K562 (cell line): Measurements from ENCODE around the gene CDC42EP5. TPM values are rescaled to one million over a fixed set of nuclear protein-coding genes. Genes with fewer than 3 reads are reported as not detected.

Experiments
- AFF4 ChIP-seq: sonication (generic); formaldehyde crosslinking; IDR thresholded peaks from 2 replicates; pipeline ENCODE4 v1.8.0; 2023; ENCODE audit warnings: mild to moderate bottlenecking, missing genetic modification reagents
- ARNT ChIP-seq, 2 experiments: fragments of 450-650 bp; IDR thresholded peaks; 2 replicates each; pipeline ENCODE4 v1.6.1; 2016; ENCODE audit warnings: mild to moderate bottlenecking in 1 of 2
- ASH1L ChIP-seq: fragments of 450-650 bp; IDR thresholded peaks from 2 replicates; pipeline ENCODE4 v1.6.1; 2018; ENCODE audit warnings: borderline replicate concordance, mild to moderate bottlenecking, low read depth; ENCODE audit not compliant: partially characterized antibody
- CBX1 ChIP-seq: sonication (generic); IDR thresholded peaks from 2 replicates; pipeline ENCODE4 v1.6.1; 2016; ENCODE audit warnings: antibody characterized with exemption, low read depth, mild to moderate bottlenecking
- CHD2 ChIP-seq: IDR thresholded peaks from 2 replicates; pipeline ENCODE4 v1.6.1; 2011; ENCODE audit warnings: low read depth, low read length
- CREB1 ChIP-seq, 2 experiments: sonication (generic) in 1 of 2; formaldehyde crosslinking in 1 of 2; IDR thresholded peaks; 2 replicates each; pipeline versions ENCODE4 v1.6.1 to v1.8.0; 2012 to 2022; ENCODE audit warnings: inconsistent platforms in 1 of 2, mild to moderate bottlenecking in 1 of 2, missing genetic modification reagents in 1 of 2, moderate library complexity in 1 of 2
- CTBP1 ChIP-seq: fragments of 450-650 bp; IDR thresholded peaks from 2 replicates; pipeline ENCODE4 v1.6.1; 2016; ENCODE audit warnings: borderline replicate concordance
- EP400 ChIP-seq: fragments of 450-650 bp; IDR thresholded peaks from 2 replicates; pipeline ENCODE4 v1.6.1; 2017; ENCODE audit warnings: antibody characterized with exemption, mild to moderate bottlenecking, moderate library complexity
- GTF2A2 ChIP-seq: IDR thresholded peaks from 2 replicates; pipeline ENCODE4 v1.6.1; 2016; ENCODE audit warnings: mild to moderate bottlenecking, missing genetic modification characterization, missing compliant biosample characterization
- KDM5B ChIP-seq: fragments of 200-600 bp; sonication (generic); IDR thresholded peaks from 2 replicates; pipeline ENCODE4 v1.6.1; 2012; ENCODE audit warnings: low read depth, mild to moderate bottlenecking, moderate library complexity, low read length, control low read depth, inconsistent platforms; ENCODE audit not compliant: insufficient replicate concordance
- MEF2A ChIP-seq: IDR thresholded peaks from 2 replicates; pipeline ENCODE4 v1.6.1; 2011; ENCODE audit warnings: low read depth, mild to moderate bottlenecking, low read length, moderate library complexity; ENCODE audit not compliant: control insufficient read depth
- NBN ChIP-seq: fragments of 450-650 bp; IDR thresholded peaks from 2 replicates; pipeline ENCODE4 v1.6.1; 2016; ENCODE audit warnings: low read depth, mild to moderate bottlenecking
- NCOA4 ChIP-seq: fragments of 450-650 bp; IDR thresholded peaks from 2 replicates; pipeline ENCODE4 v1.6.1; 2018; ENCODE audit warnings: mild to moderate bottlenecking; ENCODE audit not compliant: partially characterized antibody
- NR1H2 ChIP-seq: sonication (generic); formaldehyde crosslinking; IDR thresholded peaks from 2 replicates; pipeline ENCODE4 v1.4.0; 2020; ENCODE audit warnings: mild to moderate bottlenecking, missing genetic modification reagents
- PHF20 ChIP-seq: fragments of 450-650 bp; IDR thresholded peaks from 2 replicates; pipeline ENCODE4 v1.6.1; 2018; ENCODE audit not compliant: partially characterized antibody
- SAP30 ChIP-seq: fragments of 200-600 bp; sonication (generic); IDR thresholded peaks from 2 replicates; pipeline ENCODE4 v1.6.1; 2012; ENCODE audit warnings: borderline replicate concordance, low read depth, mild to moderate bottlenecking, moderate library complexity, low read length, control low read depth, inconsistent platforms; ENCODE audit not compliant: insufficient read depth, poor library complexity, severe bottlenecking
- USF1 ChIP-seq: sonication (generic); formaldehyde crosslinking; IDR thresholded peaks from 2 replicates; pipeline ENCODE4 v1.9.0; 2022; ENCODE audit warnings: mild to moderate bottlenecking, missing genetic modification reagents
- ZNF324 ChIP-seq: fragments of 250-450 bp; sonication (Bioruptor Pico); IDR thresholded peaks from 2 replicates; pipeline ENCODE4 v1.4.0; 2020; ENCODE audit warnings: mild to moderate bottlenecking
- ZNF395 ChIP-seq: fragments of 200-800 bp; sonication (Bioruptor generic); IDR thresholded peaks from 2 replicates; pipeline ENCODE4 v1.6.1; 2017; ENCODE audit warnings: missing genetic modification characterization, missing compliant biosample characterization
- ZNF511 ChIP-seq: sonication (generic); formaldehyde crosslinking; IDR thresholded peaks from 2 replicates; pipeline ENCODE4 v1.8.0; 2022; ENCODE audit warnings: mild to moderate bottlenecking, missing genetic modification reagents
- polyA plus RNA-seq, 8 experiments: library from polyadenylated mRNA; depleted of rRNA in 4 of 8; stranded (reverse) in 5 of 8; unstranded in 3 of 8; fragments of >200 nt; fragmentation: Nextera tagmentation in 2 of 8; fragmentation: Illumina TruSeq in 1 of 8; extraction: Ambion mirVana in 2 of 8; extraction: Trizol in 1 of 8; gene quantifications; 2 replicates each; pipeline versions ENCODE4 v1.2.1 to v1.2.3, GENCODE V29; 2011 to 2014; ENCODE audit warnings: inconsistent platforms in 1 of 8, missing spikeins in 1 of 8
- total RNA-seq, 7 experiments: library from RNA; depleted of rRNA in 6 of 7; stranded (reverse); fragments of >200 nt in 6 of 7; fragmentation: Illumina TruSeq in 2 of 7; extraction: Trizol in 2 of 7; gene quantifications; 2 replicates each; pipeline versions ENCODE4 v1.2.1 to v1.2.3, GENCODE V29; 2011 to 2021; ENCODE audit warnings: low replicate concordance in 1 of 7

CDC42EP5 gene
- total and polyA plus RNA-seq, 9 of the 15 experiments (the other 6 are each of a cell fraction or from before 2014, with no cell fraction given) = 0.15 to 0.38 TPM; not detected in 7

- TF ChIP-seq GTF2A2 (tag) (no peak), ZNF511 (CRISPR knock-in tag) (peak; percentile 23), CHD2 (peak; percentile 52; the same call in 1 of the 2 replicates), NR1H2 (CRISPR knock-in tag) (peak; percentile 92), AFF4 (CRISPR knock-in tag) (0 out of 2 replicates have a peak, but pooled peaks have one; percentile 42), ARNT (IDR thresholded peaks at IDR 0.05) (0 out of 4 replicates have a peak, but pooled peaks of 1 of the 2 experiments have one; percentile 36), KDM5B (peak; percentile 93), NCOA4 (no peak), CTBP1 (peak; percentile 93), MEF2A (no peak), CBX1 (peak; percentile 89), SAP30 (no peak), ZNF395 (CRISPR knock-in tag) (peak; percentile 65; the same call in 1 of the 2 replicates), ZNF324 (CRISPR knock-in tag) (0 out of 2 replicates have a peak, but pooled peaks have one; percentile 5), NBN (peak; percentile 72; the same call in 1 of the 2 replicates), EP400 (peak; percentile 95), ASH1L (peak; percentile 60), CREB1 (IDR thresholded peaks at IDR 0.05) (peak; percentile 95), CREB1 (CRISPR knock-in tag; IDR thresholded peaks at IDR 0.05) (peak; percentile 96), USF1 (CRISPR knock-in tag) (peak; percentile 79), PHF20 (peak; percentile 90)
These were observed 24.1 kb downstream of the CDC42EP5 start, which contains the start of gene LENG8 (continued) for GRCh38 chr19:54448774-54449700.
